HG03442 (cell line): ENCODE results near the gene MAPK10.

Experiments
- ATAC-seq: cut with Tn5 transposase; IDR thresholded peaks from one replicate; pipeline ENCODE4 v1.9.1; 2021; ENCODE audit warnings: mild to moderate bottlenecking, moderate library complexity; ENCODE audit not compliant: unreplicated experiment

MAPK10 gene

DNA sequence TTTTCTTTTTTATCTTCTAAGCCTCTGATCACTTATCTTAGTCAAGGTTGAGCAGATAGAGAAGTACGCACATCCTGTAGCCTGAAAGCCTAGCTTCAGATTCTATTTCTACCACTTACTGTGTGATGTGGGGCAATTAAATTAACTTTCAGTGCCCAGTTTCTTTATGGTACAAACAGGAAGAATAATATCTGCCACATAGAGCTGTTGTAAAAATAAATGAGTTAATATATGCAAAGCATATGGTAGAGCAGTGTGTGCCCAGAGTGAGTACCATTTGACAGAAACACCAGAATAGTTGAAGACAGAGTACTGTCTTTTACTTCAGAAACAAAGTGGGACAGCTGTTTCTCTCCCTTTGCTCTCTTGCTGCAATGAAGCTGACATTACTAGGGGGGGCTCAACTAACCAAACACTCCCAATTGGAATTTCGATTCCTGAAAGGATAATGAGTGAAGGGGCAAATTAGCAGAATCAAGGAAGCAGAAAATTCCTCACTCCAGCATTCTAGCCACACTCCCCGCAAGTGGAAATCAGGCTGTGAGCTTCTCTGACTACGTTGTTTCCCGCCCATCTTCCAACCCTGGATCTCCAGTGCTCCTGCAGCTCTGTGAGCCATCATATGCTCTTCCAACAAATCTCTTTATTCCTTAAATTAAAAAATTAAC, 80.4 kb downstream of the MAPK10 start:
- ATAC-seq: no peak

GRCh38 chr4:86278126-86278525, 81.7 kb downstream of the MAPK10 start:
- ATAC-seq: no peak

GRCh38 chr4:86274642-86275041, 85.2 kb downstream of the MAPK10 start:
- ATAC-seq: no peak

DNA sequence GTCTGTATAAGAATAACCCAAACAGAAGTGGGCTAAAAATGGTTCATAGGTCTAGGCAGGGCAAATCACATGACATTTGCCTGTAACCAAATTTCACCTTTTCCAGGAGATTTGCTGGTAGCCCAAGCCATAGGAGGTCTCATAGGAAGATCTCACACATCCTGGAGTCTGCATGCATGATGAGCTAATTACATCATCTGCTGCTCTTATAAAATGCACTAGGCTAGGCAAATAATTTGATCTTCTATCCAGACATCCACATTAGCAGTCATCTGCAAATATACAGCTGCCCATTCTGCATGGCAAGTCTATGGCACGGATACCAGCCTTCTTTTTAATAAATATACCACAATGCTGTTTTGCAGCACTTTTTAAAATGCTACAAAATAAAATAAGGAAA, 87.2 kb downstream of the MAPK10 start:
- ATAC-seq: no peak

DNA sequence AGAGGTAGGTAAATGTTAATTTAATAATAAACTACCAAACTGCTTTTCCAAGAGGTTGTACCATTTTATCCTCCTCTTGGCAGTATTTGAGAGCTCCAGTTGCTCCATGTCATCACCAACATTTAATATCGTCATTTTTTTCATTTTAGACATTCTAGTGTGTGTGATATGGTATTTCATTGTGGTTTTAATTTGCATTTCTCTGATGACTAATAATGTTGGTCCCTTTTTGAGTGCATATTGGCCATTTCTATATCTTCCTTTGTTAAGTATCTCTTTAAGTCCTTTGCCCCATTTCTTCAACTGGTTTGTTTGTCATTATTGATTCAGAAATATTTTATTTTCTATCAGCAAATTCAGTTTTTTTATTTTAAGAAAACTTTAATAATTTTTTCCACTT, 88.8 kb downstream of the MAPK10 start:
- ATAC-seq: no peak

GRCh38 chr4:86269354-86269753, 90.5 kb downstream of the MAPK10 start:
- no peak for ATAC-seq

- no peak for ATAC-seq
Observed at GRCh38 chr4:86264241-86264640, 95.6 kb downstream of the MAPK10 start.

DNA sequence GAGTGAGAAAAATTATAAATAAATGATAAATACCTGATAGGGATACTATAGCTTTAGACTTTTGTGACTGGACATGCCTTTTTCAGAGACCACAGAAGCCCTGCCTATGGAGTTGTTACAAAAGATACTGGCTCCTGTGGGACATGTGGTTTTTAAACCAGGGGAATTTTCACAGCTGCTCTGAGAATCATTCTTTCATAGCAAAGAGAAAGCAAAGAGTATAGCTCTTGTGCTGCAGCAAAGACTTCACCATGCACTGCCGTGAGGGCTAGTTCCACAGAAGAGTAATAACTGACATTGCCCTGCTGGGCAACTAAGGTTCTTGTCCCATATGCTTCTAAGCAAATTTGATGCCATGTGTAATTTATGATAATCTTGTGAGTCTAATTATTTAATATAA, 98.2 kb downstream of the MAPK10 start:
- ATAC-seq: no peak

- no peak for ATAC-seq
Observed at GRCh38 chr4:86256086-86256485, 103.8 kb downstream of the MAPK10 start.

DNA sequence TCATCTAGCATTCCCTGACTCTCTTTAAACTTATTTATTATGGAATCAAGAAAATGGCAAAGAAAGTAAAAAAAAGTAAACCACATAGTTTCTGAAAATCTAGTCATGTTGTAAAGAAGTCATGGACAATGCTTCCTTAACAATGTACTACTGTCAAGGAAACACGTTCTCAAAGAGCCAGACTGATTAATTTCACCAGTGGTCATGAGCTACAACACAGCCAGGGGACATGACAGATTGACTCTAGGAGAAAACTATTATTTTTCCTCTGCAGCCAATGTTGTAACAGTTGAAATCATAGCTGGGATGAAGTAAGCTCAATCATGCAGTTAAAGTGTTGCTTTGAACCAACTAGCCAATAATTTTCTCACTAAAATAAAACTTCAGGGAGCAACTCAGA, 109.2 kb downstream of the MAPK10 start:
- no peak for ATAC-seq

DNA sequence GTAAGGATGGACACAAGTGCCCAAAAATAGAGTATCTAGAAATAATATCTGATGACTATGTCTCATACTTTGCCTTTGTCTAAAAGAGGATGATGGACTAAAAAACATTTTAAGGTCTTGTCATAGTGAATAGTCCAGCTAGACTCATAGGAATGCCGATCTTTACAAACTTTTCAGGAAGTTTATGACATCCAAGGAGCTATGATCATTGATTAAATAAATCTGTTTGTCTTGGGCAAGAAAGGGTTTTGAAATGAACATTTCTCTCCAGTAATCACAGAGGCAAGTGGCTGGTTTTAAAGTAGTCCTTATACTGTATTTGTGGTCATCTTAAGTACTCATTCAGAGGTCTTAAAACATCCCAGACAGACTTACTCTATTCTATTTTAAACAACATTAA, 109.8 kb downstream of the MAPK10 start:
- no peak for ATAC-seq

DNA sequence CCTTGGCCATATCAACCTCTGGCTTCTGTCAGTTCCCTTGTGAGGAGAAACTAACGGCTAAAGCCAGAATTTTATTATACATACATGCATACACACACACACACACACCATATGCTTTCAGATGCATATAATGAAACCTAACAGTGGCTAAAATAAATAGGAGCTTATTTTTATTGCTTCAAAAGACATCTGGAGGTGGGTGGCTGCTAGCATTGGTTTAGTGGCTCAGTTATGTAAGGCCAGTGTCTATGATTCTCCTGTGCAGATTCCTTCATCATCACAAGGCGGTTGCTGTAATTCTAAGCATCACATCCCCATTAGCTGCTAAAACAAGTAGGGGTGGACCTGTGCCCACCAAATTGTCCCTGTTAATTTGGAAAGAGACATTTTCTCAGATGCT, 110.8 kb downstream of the MAPK10 start:
- no peak for ATAC-seq

- no peak for ATAC-seq
Observed at GRCh38 chr4:86247906-86248305, 111.9 kb downstream of the MAPK10 start.

DNA sequence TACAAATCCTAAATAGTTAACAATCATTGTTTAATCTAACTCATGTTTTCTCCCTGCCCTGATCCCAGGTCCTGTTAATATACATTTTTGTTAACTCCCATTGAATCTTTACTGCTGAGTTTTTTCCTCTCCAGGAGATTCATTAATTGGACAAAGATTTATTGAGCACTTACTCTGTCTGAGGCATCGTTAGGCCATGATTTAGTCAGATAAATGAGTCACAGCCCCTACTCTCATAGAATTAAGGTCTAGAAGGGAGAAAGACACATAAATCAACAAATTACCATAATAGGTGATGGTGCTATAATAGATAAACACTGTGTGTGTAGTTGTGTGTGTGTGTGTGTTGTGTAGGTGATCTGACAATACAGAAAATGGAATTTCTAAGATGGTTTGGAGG, 112.5 kb downstream of the MAPK10 start:
- ATAC-seq: no peak

DNA sequence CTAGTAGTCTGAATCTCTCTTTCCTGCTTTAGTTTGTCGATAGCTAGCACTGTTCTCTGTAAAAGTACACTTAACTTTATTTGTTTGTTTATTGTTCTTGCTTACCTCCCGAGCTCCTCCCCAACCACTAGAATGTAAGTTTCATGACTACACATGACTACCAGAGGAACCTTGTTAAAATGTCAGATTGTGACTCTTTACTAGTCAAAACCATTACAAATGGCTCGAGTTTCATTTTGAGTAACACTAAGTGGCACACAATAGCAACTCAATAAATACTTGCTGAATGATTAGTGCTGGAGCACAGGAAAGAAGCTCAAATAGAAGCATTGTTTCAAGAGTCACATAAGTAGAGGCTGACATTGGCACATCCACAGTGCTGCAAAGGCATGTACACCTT, 116.1 kb downstream of the MAPK10 start:
- no peak for ATAC-seq

DNA sequence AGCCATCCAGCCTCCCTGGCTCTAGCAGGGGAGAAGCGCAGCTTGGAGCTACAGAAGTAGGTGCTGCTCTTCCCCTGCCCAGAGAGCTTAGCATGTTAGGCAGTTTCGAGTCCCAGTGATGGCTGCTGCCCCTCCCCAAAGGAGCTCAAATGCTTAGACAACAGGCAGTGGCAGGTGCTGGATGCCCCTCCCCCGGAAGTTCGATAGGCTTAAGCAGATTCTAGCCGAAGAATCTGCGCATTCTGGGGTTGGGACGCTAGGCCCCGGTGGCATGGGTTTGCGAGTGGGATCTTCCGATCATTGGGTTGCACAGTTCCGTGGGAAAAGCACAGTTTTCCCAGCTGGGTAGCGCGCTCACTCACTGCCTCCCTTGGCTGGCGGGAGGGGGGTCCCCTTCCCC, 117.2 kb downstream of the MAPK10 start:
- ATAC-seq: no peak

GRCh38 chr4:86235549-86235948, 124.3 kb downstream of the MAPK10 start:
- ATAC-seq: no peak

DNA sequence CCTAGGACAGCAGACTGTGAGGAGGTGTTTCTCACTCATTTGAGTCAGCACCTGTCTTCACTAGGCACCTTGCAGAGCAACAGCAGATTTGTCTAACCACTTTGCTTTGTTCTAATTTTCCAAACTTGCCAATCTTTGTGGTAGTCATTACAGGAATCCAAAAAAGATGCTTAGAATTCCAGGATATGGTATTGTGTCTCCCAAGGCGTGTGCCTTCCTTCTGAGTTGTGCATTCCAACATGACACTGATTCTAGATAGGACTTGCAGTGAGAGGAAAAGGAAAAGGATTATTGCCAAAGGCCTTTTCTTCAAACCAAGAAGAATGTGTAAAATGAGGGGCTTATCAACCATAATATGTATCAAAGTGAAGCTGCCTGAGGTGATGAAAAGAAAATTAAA, 126.2 kb downstream of the MAPK10 start:
- no peak for ATAC-seq

GRCh38 chr4:86233090-86233489, 126.8 kb downstream of the MAPK10 start:
- no peak for ATAC-seq

DNA sequence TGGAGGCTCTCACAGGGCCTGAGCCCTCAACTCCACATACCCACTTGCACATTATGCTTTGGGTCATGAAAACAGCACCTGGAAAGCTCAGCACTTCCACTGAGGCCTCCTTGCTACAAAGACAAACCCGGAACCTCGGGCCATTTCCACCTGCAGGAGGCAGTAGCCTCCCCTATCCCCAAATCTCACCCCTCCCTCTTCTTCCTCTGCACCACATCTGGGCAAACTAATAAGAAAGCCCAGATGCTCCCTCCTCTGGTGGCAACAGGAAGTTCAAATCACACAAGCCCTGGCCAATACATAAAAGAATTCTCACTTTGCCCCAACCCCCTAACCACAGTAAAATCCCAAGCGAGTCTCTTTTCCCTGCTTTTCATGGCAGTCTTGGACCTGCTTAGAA, 136.4 kb downstream of the MAPK10 start:
- ATAC-seq: peak; percentile 76

GRCh38 chr4:86221002-86221401, 138.9 kb downstream of the MAPK10 start:
- ATAC-seq: no peak

- no peak for ATAC-seq
Observed at GRCh38 chr4:86220121-86220520, 139.7 kb downstream of the MAPK10 start.

- no peak for ATAC-seq
Observed at GRCh38 chr4:86218746-86219473, 140.9 kb downstream of the MAPK10 start.
